Lung (tissue), 12 donors: Measurements from ENCODE around the gene DIRAS3. TPM values are rescaled to one million over a fixed set of nuclear protein-coding genes. Genes with fewer than 3 reads are reported as not detected.

Source experiments
- ATAC-seq: fragments of 200-7000 bp; cut with Tn5 transposase; one replicate; pipeline ENCODE4 v1.9.1; 2020; ENCODE audit warnings: moderate number of reproducible peaks; ENCODE audit not compliant: insufficient read depth, low FRiP score
- DNase-seq, 3 donors: peaks; one replicate each; pipeline ENCODE4 v3.0.0-alpha.2; 2013 to 2017
- H3K27ac ChIP-seq, 2 donors: one replicate each; pipeline ENCODE4 v1.5.1; 2013; ENCODE audit warnings: mild to moderate bottlenecking in 2 of 2, moderate library complexity in 2 of 2, control low read depth in 1 of 2, inconsistent platforms in 1 of 2, low read depth in 1 of 2, low read length in 1 of 2
- H3K27me3 ChIP-seq, 3 donors: one replicate each; pipeline ENCODE4 v1.5.1; 2013; ENCODE audit warnings: low read length in 2 of 3; ENCODE audit not compliant: control insufficient read depth in 3 of 3, insufficient read depth in 3 of 3
- H3K36me3 ChIP-seq, 4 donors: one replicate each; pipeline ENCODE4 v1.5.1; 2013; ENCODE audit warnings: low read length in 4 of 4, mild to moderate bottlenecking in 1 of 4, moderate library complexity in 1 of 4; ENCODE audit not compliant: control insufficient read depth in 4 of 4, insufficient read depth in 4 of 4
- H3K4me1 ChIP-seq, 5 donors: one replicate each; pipeline ENCODE4 v1.5.1; 2013; ENCODE audit warnings: low read length in 5 of 5, mild to moderate bottlenecking in 2 of 5, moderate library complexity in 1 of 5; ENCODE audit not compliant: control insufficient read depth in 5 of 5, insufficient read depth in 5 of 5
- H3K4me3 ChIP-seq: one replicate; pipeline ENCODE4 v1.5.1; 2013; ENCODE audit warnings: mild to moderate bottlenecking, control low read depth, moderate library complexity
- H3K9ac ChIP-seq, 2 donors: one replicate each; pipeline ENCODE4 v1.5.1; 2013; ENCODE audit warnings: low read length in 2 of 2, control low read depth in 1 of 2; ENCODE audit not compliant: insufficient read depth in 1 of 2
- H3K9me3 ChIP-seq, 4 donors: one replicate each; pipeline ENCODE4 v1.5.1; 2013; ENCODE audit warnings: low read length in 3 of 4, mild to moderate bottlenecking in 1 of 4, moderate library complexity in 1 of 4; ENCODE audit not compliant: control insufficient read depth in 4 of 4, insufficient read depth in 3 of 4
- CTCF ChIP-seq: IDR thresholded peaks from 2 replicates; pipeline ENCODE4 v1.5.1; 2012; ENCODE audit warnings: mild to moderate bottlenecking; ENCODE audit errors: control extremely low read depth, extremely low read depth
- WGBS, 2 donors: extraction: QIAGEN DNeasy Blood & Tissue Kit; methylation state at CpG; one replicate each; pipeline ENCODE4 v1.1.7; 2013; 5-methylcytosine and 5-hydroxymethylcytosine counted together
- polyA plus RNA-seq, 2 donors: library from polyadenylated mRNA; stranded (reverse); fragments of 200-250 nt; gene quantifications; one replicate each; pipeline ENCODE4 v1.2.1, GENCODE V29; 2013
- total RNA-seq, 2 donors: library from RNA; depleted of rRNA in 1 of 2; stranded (reverse); fragments of >200 nt in 1 of 2; gene quantifications; one replicate each; pipeline ENCODE4 v1.2.1, GENCODE V29; 2014 to 2021
- donor health status: control.
- donor health status: control.
- donor health status: Bipolar disorder and iron deficiency.
- donor health status: healthy.
- donor health status: DM: yes; HTN: yes; CAD: no.

The DIRAS3 gene
- total and polyA plus RNA-seq, 4 donors = 0.68 to 3.5 (median 1.6) TPM

GRCh38 chr1:68085752-68086151 is 35.3 kb upstream of the DIRAS3 start:
- no peak for TF ChIP-seq CTCF
- Histone ChIP-seq H3K36me3 (no peaks in the 10 kb centered on the region), H3K9ac (no peak overlapping the region), H3K4me1 (peaks cover 0 to 6% (median 0%) of the 10 kb centered on the region in 5 donors), H3K4me3 (no peak overlapping the region), H3K9me3 (no peaks in the 10 kb centered on the region), H3K27ac (no peak overlapping the region), H3K27me3 (peaks cover 0 to 8% (median 0%) of the 10 kb centered on the region in 3 donors)
- DNase-seq (no peak), ATAC-seq (no peak)
- WGBS, 2 donors = 90 to 93% methylated on average over 1 of the region's 1 CpG

- DNase-seq = peak in 2 of 3 donors; percentile 4 to 50
- TF ChIP-seq CTCF = no peak
- H3K27ac ChIP-seq = no peak overlapping the region
- no peaks in the 10 kb centered on the region for H3K9me3 ChIP-seq
- WGBS, 2 donors = 43 to 52% methylated on average over 2 of the region's 2 CpGs
- no peak overlapping the region for H3K4me3 ChIP-seq
- H3K27me3 ChIP-seq = peaks cover 0 to 8% (median 0%) of the 10 kb centered on the region in 3 donors
- no peak overlapping the region for H3K9ac ChIP-seq
- peaks cover 0 to 6% (median 0%) of the 10 kb centered on the region in 5 donors for H3K4me1 ChIP-seq
- ATAC-seq = no peak
- H3K36me3 ChIP-seq = no peaks in the 10 kb centered on the region
Measured at GRCh38 chr1:68083686-68084085, 33.3 kb upstream of the DIRAS3 start.

GRCh38 chr1:68081775-68082283 is 31.4 kb upstream of the DIRAS3 start:
- no peaks in the 10 kb centered on the region for H3K36me3 ChIP-seq
- H3K4me1 ChIP-seq = peaks cover 0 to 6% (median 0%) of the 10 kb centered on the region in 5 donors
- H3K27me3 ChIP-seq = peaks cover 0 to 8% (median 0%) of the 10 kb centered on the region in 3 donors
- no peak for TF ChIP-seq CTCF
- H3K4me3 ChIP-seq = no peak overlapping the region
- ATAC-seq = no peak
- no peak overlapping the region for H3K9ac ChIP-seq
- no peaks in the 10 kb centered on the region for H3K9me3 ChIP-seq
- no peak for DNase-seq
- H3K27ac ChIP-seq = no peak overlapping the region

GRCh38 chr1:68078647-68079046 is 28.2 kb upstream of the DIRAS3 start:
- Histone ChIP-seq H3K27ac (no peak overlapping the region), H3K9me3 (no peaks in the 10 kb centered on the region)

More at GRCh38 chr1:68078647-68079046, 28.2 kb upstream of the DIRAS3 start:
- no peak overlapping the region for H3K4me3 ChIP-seq
- H3K4me1 ChIP-seq = no peaks in the 10 kb centered on the region
- no peak for TF ChIP-seq CTCF
- H3K36me3 ChIP-seq = no peaks in the 10 kb centered on the region
- H3K27me3 ChIP-seq = peaks cover 0 to 8% (median 0%) of the 10 kb centered on the region in 3 donors
- DNase-seq = no peak
- no peak for ATAC-seq
- 73 to 79% methylated on average over 2 of the region's 2 CpGs for WGBS, 2 donors
- no peak overlapping the region for H3K9ac ChIP-seq
